HEK293 (cell line): ENCODE measurements around the gene IL25.

Source experiments
- CTCF ChIA-PET: fragments of 350-600 bp; formaldehyde crosslinking; extraction: SDS; loops from one replicate; lab custom pipeline; 2021; ENCODE audit warnings: antibody characterized with exemption; lab: Yijun Ruan, JAX
- POLR2A ChIA-PET: fragments of 300-600 bp; formaldehyde crosslinking; extraction: SDS; loops from one replicate; lab custom pipeline; 2020; ENCODE audit warnings: antibody characterized with exemption, inconsistent platforms; lab: Yijun Ruan, JAX
- H3K27ac ChIP-seq: fragments of 200-500 bp; sonication (Bioruptor generic); 2 replicates; pipeline ENCODE4 v1.5.1; 2014; ENCODE audit warnings: low read depth, low read length, control low read depth, inconsistent platforms; ENCODE audit errors: extremely low read depth
- H3K36me3 ChIP-seq, 2 experiments: fragments of 200-500 bp in 1 of 2; sonication (Bioruptor generic) in 1 of 2; 1 replicate in 1 of 2; 2 replicates in 1 of 2; pipeline ENCODE4 v1.5.1; 2014 to 2017; ENCODE audit warnings: inconsistent platforms in 2 of 2, low read length in 2 of 2; ENCODE audit not compliant: control insufficient read depth in 2 of 2, insufficient read depth in 1 of 2
- H3K4me1 ChIP-seq: fragments of 200-500 bp; sonication (Bioruptor generic); 2 replicates; pipeline ENCODE4 v1.5.1; 2014; ENCODE audit warnings: mild to moderate bottlenecking, low read length, inconsistent platforms; ENCODE audit not compliant: control insufficient read depth, insufficient read depth
- H3K4me3 ChIP-seq: 2 replicates; pipeline ENCODE4 v1.5.1; 2011; ENCODE audit warnings: low read depth, mild to moderate bottlenecking, control low read depth, low read length, moderate library complexity
- H3K9me3 ChIP-seq: fragments of 200-500 bp; sonication (Bioruptor generic); 2 replicates; pipeline ENCODE4 v1.5.1; 2014; ENCODE audit warnings: low read depth, low read length, inconsistent platforms; ENCODE audit not compliant: control insufficient read depth, insufficient read depth
- MEIS1 ChIP-seq: sonication (generic); formaldehyde crosslinking; IDR thresholded peaks from 2 replicates; pipeline ENCODE4 v1.8.1; 2022; ENCODE audit warnings: missing genetic modification reagents, mild to moderate bottlenecking, borderline replicate concordance
- SALL2 ChIP-seq: fragments of 450-650 bp; formaldehyde crosslinking; IDR thresholded peaks from 2 replicates; pipeline ENCODE4 v1.5.0; 2017; ENCODE audit warnings: missing biosample characterization, mild to moderate bottlenecking, missing genetic modification characterization, borderline replicate concordance
- SCRT1 ChIP-seq: fragments of 450-650 bp; formaldehyde crosslinking; IDR thresholded peaks from 2 replicates; pipeline ENCODE4 v1.5.1; 2016; ENCODE audit warnings: missing biosample characterization, missing genetic modification characterization, borderline replicate concordance
- ZNF121 ChIP-seq: fragments of 450-650 bp; formaldehyde crosslinking; IDR thresholded peaks from 2 replicates; pipeline ENCODE4 v1.5.1; 2016; ENCODE audit warnings: missing biosample characterization, missing genetic modification characterization
- ZNF140 ChIP-seq: fragments of 450-650 bp; formaldehyde crosslinking; IDR thresholded peaks from 2 replicates; pipeline ENCODE4 v1.5.1; 2016; ENCODE audit warnings: missing biosample characterization, missing genetic modification characterization
- ZNF266 ChIP-seq: fragments of 450-650 bp; formaldehyde crosslinking; IDR thresholded peaks from 2 replicates; pipeline ENCODE4 v1.5.1; 2016; ENCODE audit warnings: missing biosample characterization, missing genetic modification characterization, low read depth
- ZNF274 ChIP-seq, 2 experiments: fragments of 200-500 bp in 1 of 2; fragments of 450-650 bp in 1 of 2; sonication (Bioruptor generic) in 1 of 2; formaldehyde crosslinking in 1 of 2; IDR thresholded peaks; 2 replicates each; pipeline versions ENCODE4 v1.5.1 to v1.6.1; 2014 to 2016; ENCODE audit warnings: borderline replicate concordance in 1 of 2, inconsistent platforms in 1 of 2, low read length in 1 of 2, missing biosample characterization in 1 of 2, missing genetic modification characterization in 1 of 2
- ZNF341 ChIP-seq: fragments of 450-650 bp; formaldehyde crosslinking; IDR thresholded peaks from 2 replicates; pipeline ENCODE4; 2016; ENCODE audit warnings: low read depth, missing biosample characterization, missing genetic modification characterization
- ZNF394 ChIP-seq: fragments of 450-650 bp; formaldehyde crosslinking; IDR thresholded peaks from 2 replicates; pipeline ENCODE4 v1.5.1; 2016; ENCODE audit warnings: missing biosample characterization, missing genetic modification characterization, mild to moderate bottlenecking, moderate library complexity, borderline replicate concordance
- ZNF423 ChIP-seq: fragments of 450-650 bp; formaldehyde crosslinking; IDR thresholded peaks from 2 replicates; pipeline ENCODE4 v1.5.1; 2016; ENCODE audit warnings: missing biosample characterization, missing genetic modification characterization
- ZNF501 ChIP-seq: fragments of 450-650 bp; formaldehyde crosslinking; IDR thresholded peaks from 2 replicates; pipeline ENCODE4 v1.5.1; 2016; ENCODE audit warnings: missing biosample characterization, missing genetic modification characterization
- ZNF555 ChIP-seq: fragments of 450-650 bp; formaldehyde crosslinking; conservative IDR thresholded peaks from 2 replicates; pipeline ENCODE4 v1.5.1; 2017; ENCODE audit warnings: missing biosample characterization, mild to moderate bottlenecking, missing genetic modification characterization, inconsistent platforms
- ZNF596 ChIP-seq: fragments of 450-650 bp; IDR thresholded peaks from 2 replicates; pipeline ENCODE4 v1.5.0; 2018; ENCODE audit warnings: missing biosample characterization, mild to moderate bottlenecking, missing genetic modification characterization, moderate library complexity
- ZNF670 ChIP-seq: fragments of 450-650 bp; formaldehyde crosslinking; IDR thresholded peaks from 2 replicates; pipeline ENCODE4 v1.5.1; 2016; ENCODE audit warnings: missing biosample characterization, missing genetic modification characterization, low read depth
- ZNF768 ChIP-seq: fragments of 450-650 bp; formaldehyde crosslinking; IDR thresholded peaks from 2 replicates; pipeline ENCODE4 v1.5.1; 2018; ENCODE audit warnings: missing biosample characterization, mild to moderate bottlenecking, missing genetic modification characterization
- ZNF777 ChIP-seq: fragments of 450-650 bp; formaldehyde crosslinking; IDR thresholded peaks from 2 replicates; pipeline ENCODE4 v1.5.1; 2017; ENCODE audit warnings: missing biosample characterization, missing genetic modification characterization, borderline replicate concordance
- ZNF791 ChIP-seq: fragments of 450-650 bp; formaldehyde crosslinking; IDR thresholded peaks from 2 replicates; pipeline ENCODE4 v1.5.1; 2016; ENCODE audit warnings: missing biosample characterization, missing genetic modification characterization
- ZSCAN23 ChIP-seq: fragments of 450-650 bp; formaldehyde crosslinking; IDR thresholded peaks from 2 replicates; pipeline ENCODE4 v1.5.1; 2016; ENCODE audit warnings: missing biosample characterization, missing genetic modification characterization
- TF ChIP-seq, protein P1 (sequence below): fragments of 450-650 bp; formaldehyde crosslinking; IDR thresholded peaks from 2 replicates; pipeline ENCODE4; 2016; ENCODE audit warnings: missing biosample characterization, missing genetic modification characterization
- TF ChIP-seq, protein P2 (sequence below): fragments of 450-650 bp; formaldehyde crosslinking; IDR thresholded peaks from 2 replicates; pipeline ENCODE4 v1.5.1; 2016; ENCODE audit warnings: missing biosample characterization, missing genetic modification characterization
- TF ChIP-seq, protein P3 (sequence below): fragments of 450-650 bp; formaldehyde crosslinking; IDR thresholded peaks from 2 replicates; pipeline ENCODE4 v1.5.1; 2016; ENCODE audit warnings: missing biosample characterization, missing genetic modification characterization, borderline replicate concordance
- TF ChIP-seq, protein P4 (sequence below): fragments of 450-650 bp; formaldehyde crosslinking; IDR thresholded peaks from 2 replicates; pipeline ENCODE4 v1.5.1; 2016; ENCODE audit warnings: missing biosample characterization, missing genetic modification characterization, low read depth

The IL25 gene

DNA sequence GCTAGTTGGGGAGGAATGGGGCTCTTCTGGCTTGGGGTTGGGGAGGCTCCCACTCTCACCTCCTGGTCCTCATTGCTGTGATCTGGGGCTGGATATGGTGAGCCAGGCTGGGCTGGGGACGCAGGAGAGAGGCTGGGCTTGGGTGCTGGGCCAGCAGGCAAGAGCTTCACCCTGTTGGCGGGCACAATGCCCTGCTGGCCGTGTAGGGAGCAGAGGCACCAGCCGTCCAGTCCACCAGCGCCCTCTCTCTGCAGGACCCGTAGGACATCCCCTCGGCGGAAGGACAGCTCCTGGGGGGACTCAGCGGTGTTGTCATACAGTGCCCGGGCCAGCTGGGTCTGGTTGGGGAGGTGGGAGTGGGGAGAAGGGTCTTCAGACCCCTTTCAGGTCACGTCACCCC, 12.1 kb upstream of the IL25 start (continued):
- no peak for TF ChIP-seq ZNF777
- TF ChIP-seq ZNF341, result no peak

DNA sequence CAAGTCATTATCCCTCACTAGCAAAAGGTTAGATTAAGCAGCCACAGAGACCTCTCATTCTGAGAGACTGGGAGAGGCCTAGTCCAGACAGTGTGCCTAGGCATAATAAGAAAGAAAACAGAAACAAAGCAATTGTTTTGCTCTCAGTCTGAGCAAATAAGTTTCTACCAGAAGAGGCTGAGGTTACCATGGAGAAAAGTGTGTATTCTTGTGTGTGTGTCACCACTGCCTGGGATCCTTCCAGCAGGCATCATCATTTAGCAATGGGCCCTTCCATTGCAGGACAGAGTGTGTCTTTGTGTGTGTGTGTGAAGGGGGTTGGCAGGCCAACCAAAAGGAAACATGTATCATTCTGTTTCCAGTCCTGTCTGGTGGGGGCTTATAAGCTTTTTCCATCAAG, 11.3 kb upstream of the IL25 start:
- H3K4me3 ChIP-seq, result no peak overlapping the region
- H3K4me1 ChIP-seq, result no peaks in the 10 kb centered on the region
- ChIA-PET CTCF (interaction anchor here (1.2 to 2.2 kb wide), 4 partner anchors 18 to 34 kb away, joined by 4 to 10 read pairs (median 6); no protein-coding TSS in a partner anchor), POLR2A (interaction anchor here (1.1 kb wide), 1 partner anchor 40 kb away, joined by 3 read pairs; the partner anchor contains the start of gene PABPN1)
- TF ChIP-seq MEIS1 (CRISPR knock-in tag), result no peak
- TF ChIP-seq ZNF768 (tag by site-specific recombination), result no peak
- TF ChIP-seq, protein P1, sequence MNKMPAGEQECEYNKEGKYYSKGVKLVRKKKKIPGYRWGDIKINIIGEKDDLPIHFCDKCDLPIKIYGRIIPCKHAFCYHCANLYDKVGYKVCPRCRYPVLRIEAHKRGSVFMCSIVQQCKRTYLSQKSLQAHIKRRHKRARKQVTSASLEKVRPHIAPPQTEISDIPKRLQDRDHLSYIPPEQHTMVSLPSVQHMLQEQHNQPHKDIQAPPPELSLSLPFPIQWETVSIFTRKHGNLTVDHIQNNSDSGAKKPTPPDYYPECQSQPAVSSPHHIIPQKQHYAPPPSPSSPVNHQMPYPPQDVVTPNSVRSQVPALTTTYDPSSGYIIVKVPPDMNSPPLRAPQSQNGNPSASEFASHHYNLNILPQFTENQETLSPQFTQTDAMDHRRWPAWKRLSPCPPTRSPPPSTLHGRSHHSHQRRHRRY (tag by site-specific recombination), result no peak
- TF ChIP-seq ZNF121, result no peak
- TF ChIP-seq ZNF266, result no peak
- no peak for TF ChIP-seq ZNF394 (tag by site-specific recombination)
- TF ChIP-seq, protein P2, sequence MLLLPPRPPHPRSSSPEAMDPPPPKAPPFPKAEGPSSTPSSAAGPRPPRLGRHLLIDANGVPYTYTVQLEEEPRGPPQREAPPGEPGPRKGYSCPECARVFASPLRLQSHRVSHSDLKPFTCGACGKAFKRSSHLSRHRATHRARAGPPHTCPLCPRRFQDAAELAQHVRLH, result no peak
- TF ChIP-seq ZNF501 (tag by site-specific recombination), result no peak
- TF ChIP-seq, protein P3, sequence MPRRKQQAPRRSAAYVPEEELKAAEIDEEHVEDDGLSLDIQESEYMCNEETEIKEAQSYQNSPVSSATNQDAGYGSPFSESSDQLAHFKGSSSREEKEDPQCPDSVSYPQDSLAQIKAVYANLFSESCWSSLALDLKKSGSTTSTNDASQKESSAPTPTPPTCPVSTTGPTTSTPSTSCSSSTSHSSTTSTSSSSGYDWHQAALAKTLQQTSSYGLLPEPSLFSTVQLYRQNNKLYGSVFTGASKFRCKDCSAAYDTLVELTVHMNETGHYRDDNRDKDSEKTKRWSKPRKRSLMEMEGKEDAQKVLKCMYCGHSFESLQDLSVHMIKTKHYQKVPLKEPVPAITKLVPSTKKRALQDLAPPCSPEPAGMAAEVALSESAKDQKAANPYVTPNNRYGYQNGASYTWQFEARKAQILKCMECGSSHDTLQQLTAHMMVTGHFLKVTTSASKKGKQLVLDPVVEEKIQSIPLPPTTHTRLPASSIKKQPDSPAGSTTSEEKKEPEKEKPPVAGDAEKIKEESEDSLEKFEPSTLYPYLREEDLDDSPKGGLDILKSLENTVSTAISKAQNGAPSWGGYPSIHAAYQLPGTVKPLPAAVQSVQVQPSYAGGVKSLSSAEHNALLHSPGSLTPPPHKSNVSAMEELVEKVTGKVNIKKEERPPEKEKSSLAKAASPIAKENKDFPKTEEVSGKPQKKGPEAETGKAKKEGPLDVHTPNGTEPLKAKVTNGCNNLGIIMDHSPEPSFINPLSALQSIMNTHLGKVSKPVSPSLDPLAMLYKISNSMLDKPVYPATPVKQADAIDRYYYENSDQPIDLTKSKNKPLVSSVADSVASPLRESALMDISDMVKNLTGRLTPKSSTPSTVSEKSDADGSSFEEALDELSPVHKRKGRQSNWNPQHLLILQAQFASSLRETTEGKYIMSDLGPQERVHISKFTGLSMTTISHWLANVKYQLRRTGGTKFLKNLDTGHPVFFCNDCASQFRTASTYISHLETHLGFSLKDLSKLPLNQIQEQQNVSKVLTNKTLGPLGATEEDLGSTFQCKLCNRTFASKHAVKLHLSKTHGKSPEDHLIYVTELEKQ, result no peak
- TF ChIP-seq, all 188 proteins: peak for 0
- no peaks in the 10 kb centered on the region for H3K9me3 ChIP-seq
- H3K36me3 ChIP-seq, result no peaks in the 10 kb centered on the region
- H3K27ac ChIP-seq, result no peak overlapping the region

DNA sequence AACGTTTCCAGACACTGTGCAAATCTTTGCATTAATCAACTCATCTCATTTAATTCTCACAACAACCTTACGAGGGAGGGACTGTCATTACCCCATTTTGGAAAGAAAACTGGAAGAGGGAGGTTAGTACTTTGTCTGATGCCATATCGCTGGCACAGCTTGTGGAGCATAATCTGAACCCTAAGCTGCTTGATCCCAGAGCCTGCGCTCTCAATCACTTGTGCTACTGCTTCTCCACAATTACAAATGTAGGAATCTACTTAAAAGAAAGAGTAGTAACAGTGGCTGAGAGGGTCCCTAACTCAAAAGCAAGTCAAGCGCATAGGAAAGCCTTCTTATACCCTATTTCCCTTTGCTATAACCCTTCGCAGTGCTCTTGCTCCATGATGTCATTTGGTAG, 10.8 kb upstream of the IL25 start:
- no peak for TF ChIP-seq ZNF670
- TF ChIP-seq ZNF140 (tag by site-specific recombination), result no peak
- TF ChIP-seq ZNF274 (IDR thresholded peaks at IDR 0.05; ENCODE audit: low read length), result no peak
- no peak for TF ChIP-seq ZNF274 (tag by site-specific recombination; IDR thresholded peaks at IDR 0.05; ENCODE audit: borderline replicate concordance)
- TF ChIP-seq ZSCAN23 (tag by site-specific recombination), result no peak
- no peak for TF ChIP-seq ZNF596 (tag by site-specific recombination)
- TF ChIP-seq SCRT1 (tag by site-specific recombination), result no peak
- no peak for TF ChIP-seq ZNF423 (tag by site-specific recombination)
- no peak for TF ChIP-seq ZNF791 (tag by site-specific recombination)
- TF ChIP-seq ZNF555 (tag by site-specific recombination), result no peak
- TF ChIP-seq, protein P4, sequence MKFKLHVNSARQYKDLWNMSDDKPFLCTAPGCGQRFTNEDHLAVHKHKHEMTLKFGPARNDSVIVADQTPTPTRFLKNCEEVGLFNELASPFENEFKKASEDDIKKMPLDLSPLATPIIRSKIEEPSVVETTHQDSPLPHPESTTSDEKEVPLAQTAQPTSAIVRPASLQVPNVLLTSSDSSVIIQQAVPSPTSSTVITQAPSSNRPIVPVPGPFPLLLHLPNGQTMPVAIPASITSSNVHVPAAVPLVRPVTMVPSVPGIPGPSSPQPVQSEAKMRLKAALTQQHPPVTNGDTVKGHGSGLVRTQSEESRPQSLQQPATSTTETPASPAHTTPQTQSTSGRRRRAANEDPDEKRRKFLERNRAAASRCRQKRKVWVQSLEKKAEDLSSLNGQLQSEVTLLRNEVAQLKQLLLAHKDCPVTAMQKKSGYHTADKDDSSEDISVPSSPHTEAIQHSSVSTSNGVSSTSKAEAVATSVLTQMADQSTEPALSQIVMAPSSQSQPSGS (tag by site-specific recombination), result no peak
- no peak for TF ChIP-seq SALL2
- no peak overlapping the region for H3K4me3 ChIP-seq
- no peaks in the 10 kb centered on the region for H3K9me3 ChIP-seq
- no peaks in the 10 kb centered on the region for H3K4me1 ChIP-seq
- H3K36me3 ChIP-seq, result no peaks in the 10 kb centered on the region
- ChIA-PET CTCF (interaction anchor here (0.6 to 2.2 kb wide), 7 partner anchors 9 to 224 kb away, joined by 3 to 10 read pairs (median 5); partner anchors contain the start of gene SLC22A17), POLR2A (no interaction called here)
- no peak overlapping the region for H3K27ac ChIP-seq
